Suppressor macrophage treated with lipopolysaccharide for 1 hour (primary cell): ENCODE results near the gene PGBD4.

Source experiments
- DNase-seq, 3 donors: peaks; one replicate each; pipeline ENCODE4 v3.0.0-alpha.2; 2020 to 2022

The PGBD4 gene

GRCh38 chr15:34101366-34102174 is at the start of gene PGBD4, which contains the start of gene EMC7:
Gene PGBD4 (plus strand): TSS chr15:34102083. CDS start chr15:34102532, 449 bp downstream.
Gene EMC7 (minus strand): TSS chr15:34101862. CDS start chr15:34101839, 23 bp downstream.
- DNase-seq: peak; percentile 98 to 100 (median 99)

GRCh38 chr15:34054081-34054707 is 47.7 kb upstream of the PGBD4 start:
- no peak for DNase-seq

GRCh38 chr15:34055868-34056595 is 45.9 kb upstream of the PGBD4 start:
- no peak for DNase-seq

GRCh38 chr15:34056911-34057310 is 45.0 kb upstream of the PGBD4 start:
- no peak for DNase-seq

GRCh38 chr15:34059476-34059875 is 42.4 kb upstream of the PGBD4 start:
- DNase-seq: no peak

GRCh38 chr15:34059946-34060345 is 41.9 kb upstream of the PGBD4 start:
- no peak for DNase-seq

- no peak for DNase-seq
Measured at GRCh38 chr15:34064438-34064837, 37.4 kb upstream of the PGBD4 start.

- DNase-seq: no peak
Measured at GRCh38 chr15:34065261-34065660, 36.6 kb upstream of the PGBD4 start.

GRCh38 chr15:34065941-34066340 is 35.9 kb upstream of the PGBD4 start:
- no peak for DNase-seq

GRCh38 chr15:34070003-34070402 is 31.9 kb upstream of the PGBD4 start:
- DNase-seq: no peak

- DNase-seq: no peak
Measured at GRCh38 chr15:34076785-34077184, 25.1 kb upstream of the PGBD4 start.

- DNase-seq: no peak
Measured at GRCh38 chr15:34078900-34079299, 23.0 kb upstream of the PGBD4 start.

- DNase-seq: no peak
Measured at GRCh38 chr15:34079904-34080303, 22.0 kb upstream of the PGBD4 start.

GRCh38 chr15:34084086-34084485 is 17.8 kb upstream of the PGBD4 start:
- no peak for DNase-seq

GRCh38 chr15:34085746-34086145 is 16.1 kb upstream of the PGBD4 start:
- no peak for DNase-seq

GRCh38 chr15:34099914-34100313 is 2.0 kb upstream of the PGBD4 start:
- no peak for DNase-seq

- no peak for DNase-seq
Measured at GRCh38 chr15:34102175-34102925, 467 bp downstream of the PGBD4 start.

- no peak for DNase-seq
Measured at GRCh38 chr15:34106423-34106822, 4.5 kb downstream of the PGBD4 start.

- DNase-seq: no peak
Measured at GRCh38 chr15:34107315-34107714, 5.4 kb downstream of the PGBD4 start.

GRCh38 chr15:34109797-34110663 is 8.1 kb downstream of the PGBD4 start:
- DNase-seq: peak; percentile 43 to 58 (median 57)

- DNase-seq: no peak
Measured at GRCh38 chr15:34111488-34111887, 9.6 kb downstream of the PGBD4 start.

GRCh38 chr15:34114215-34114614 is 12.3 kb downstream of the PGBD4 start:
- no peak for DNase-seq
